ENCODE data around the gene ANKRD40.
A peak's percentile ranks its signal among the peaks of the same experiment; 100 is the strongest.

DNA sequence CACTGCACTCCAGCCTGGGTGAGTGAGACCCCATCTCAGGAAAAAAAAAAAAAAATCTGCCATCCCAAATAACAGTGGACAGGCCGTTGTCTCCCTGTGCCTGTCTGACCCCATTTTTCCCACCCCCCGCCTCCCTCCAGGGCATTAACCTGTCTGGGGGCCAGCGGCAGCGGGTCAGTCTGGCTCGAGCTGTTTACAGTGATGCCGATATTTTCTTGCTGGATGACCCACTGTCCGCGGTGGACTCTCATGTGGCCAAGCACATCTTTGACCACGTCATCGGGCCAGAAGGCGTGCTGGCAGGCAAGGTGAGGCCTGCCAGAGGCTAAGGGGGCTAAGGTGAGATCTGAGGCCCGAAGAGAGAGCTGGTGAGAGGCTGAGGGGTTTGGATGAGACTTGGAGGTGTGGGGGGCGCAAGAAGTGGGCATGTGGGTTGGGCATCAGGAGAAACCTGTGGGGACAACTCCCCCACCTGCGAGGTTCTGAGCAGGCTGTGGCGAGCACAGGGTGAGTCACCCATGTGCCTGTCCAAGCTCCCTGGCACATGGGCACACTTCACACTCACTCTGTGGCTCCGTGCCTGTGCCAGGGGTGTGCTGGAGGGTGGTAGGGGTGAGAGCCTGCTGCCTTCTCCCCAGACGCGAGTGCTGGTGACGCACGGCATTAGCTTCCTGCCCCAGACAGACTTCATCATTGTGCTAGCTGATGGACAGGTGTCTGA, 34.7 kb downstream of the ANKRD40 start:
- TF ChIP-seq POLR2A (IDR thresholded peaks at IDR 0.05) (no peak), CTCF (IDR thresholded peaks at IDR 0.05) (no peak), POLR2AphosphoS5 (IDR thresholded peaks at IDR 0.05; ENCODE audit: insufficient read depth in 1 of 2, low read depth in 1 of 2) (peak; percentile 20 to 36)
